Kidney glomerular epithelial cell (primary cell): Measurements from ENCODE around the gene FAM193B.

Source experiments
- DNase-seq: peaks from one replicate; lab custom pipeline; 2025; lab: John Stamatoyannopoulos, UW

Gene FAM193B

DNA sequence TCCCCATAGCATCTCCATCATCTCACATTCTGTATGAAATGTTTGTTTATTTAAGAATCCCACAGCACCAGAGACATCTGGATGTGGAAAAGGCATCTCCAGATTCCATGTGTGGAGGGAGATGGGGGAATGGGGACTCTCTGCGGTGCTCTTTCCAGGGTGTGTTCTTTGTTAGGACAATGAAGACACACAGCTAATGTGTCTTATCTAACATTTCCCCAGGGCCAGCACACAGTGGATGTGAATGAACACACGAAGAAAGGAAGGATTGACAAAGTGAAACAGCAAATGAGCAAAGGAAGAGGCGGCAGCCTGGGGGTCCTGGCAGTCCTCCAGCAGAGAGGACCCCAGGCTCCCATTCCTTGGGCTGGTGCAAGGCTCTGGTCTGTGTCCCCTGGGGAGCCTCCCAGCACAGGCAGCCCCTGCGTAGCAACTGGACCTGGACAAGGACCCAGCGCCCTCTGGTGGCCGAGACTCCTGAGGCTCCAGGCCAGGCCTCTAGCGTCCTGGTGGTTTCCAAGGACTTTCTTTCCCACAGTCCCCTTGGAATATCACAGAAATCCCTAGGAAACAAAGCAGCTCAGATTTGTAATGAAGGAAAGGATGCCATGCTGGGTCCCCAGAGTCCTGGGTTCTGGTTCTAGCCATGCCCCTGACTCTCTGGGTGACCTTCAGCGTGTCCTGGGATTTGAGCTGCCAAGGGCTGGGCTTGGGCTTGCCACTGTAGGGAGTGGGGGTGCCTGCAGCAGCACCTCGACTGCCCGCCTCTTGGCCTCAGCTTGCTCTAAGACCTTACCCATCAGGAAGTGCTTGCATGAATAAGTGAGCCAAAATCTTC, 53.5 kb downstream of the FAM193B start:
- peak; percentile 22 for DNase-seq

- DNase-seq = no peak
Measured at GRCh38 chr5:177499842-177500241, 54.5 kb downstream of the FAM193B start.

DNA sequence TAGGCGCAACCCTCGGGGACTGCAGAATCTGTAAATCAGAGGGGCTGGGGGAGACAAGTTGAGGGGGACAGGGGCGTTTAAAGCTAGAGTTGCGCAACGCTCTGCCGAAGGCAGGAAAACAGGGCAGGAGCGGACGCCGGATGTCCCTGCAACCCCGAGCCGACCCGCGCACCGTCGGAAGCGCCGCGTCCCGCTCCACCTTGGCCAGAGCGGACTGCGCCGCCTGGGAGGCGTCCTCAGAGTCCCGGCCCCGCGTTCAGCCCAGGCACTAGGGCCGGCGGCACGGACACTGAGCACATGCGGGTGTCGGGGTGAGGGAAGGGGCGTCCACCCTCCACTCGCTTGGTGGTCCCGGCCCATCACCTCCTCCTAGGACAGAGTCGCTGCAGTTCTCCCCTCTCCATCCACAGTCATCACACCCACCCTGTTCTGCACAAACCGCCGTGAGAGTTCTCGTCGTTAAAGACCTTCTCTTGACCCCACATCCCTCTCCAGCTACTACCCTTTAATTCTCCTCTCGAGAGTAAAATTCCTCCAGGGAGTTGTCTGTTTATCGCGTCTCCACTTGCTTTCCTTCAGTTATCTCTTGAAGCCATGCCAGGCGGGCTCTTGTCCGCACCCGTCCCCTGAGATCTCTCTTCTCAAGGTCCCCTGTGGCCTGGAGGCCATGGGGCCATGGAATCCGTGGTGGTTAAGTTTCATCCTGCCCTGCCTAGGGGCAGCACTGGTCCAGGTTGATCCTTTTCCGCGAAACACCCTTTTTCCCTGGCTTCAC, 56.2 kb downstream of the FAM193B start:
- DNase-seq = no peak

GRCh38 chr5:177497292-177498012, 56.9 kb downstream of the FAM193B start, which contains the start of gene PDLIM7:
Gene PDLIM7 (minus strand): TSS chr5:177497604. CDS start chr5:177496512, 1,092 bp downstream.
- peak; percentile 97 for DNase-seq

- peak; percentile 77 for DNase-seq
Measured at GRCh38 chr5:177496727-177497291, 57.6 kb downstream of the FAM193B start.

- peak; percentile 66 for DNase-seq
Measured at GRCh38 chr5:177496070-177496726, 58.2 kb downstream of the FAM193B start.

DNA sequence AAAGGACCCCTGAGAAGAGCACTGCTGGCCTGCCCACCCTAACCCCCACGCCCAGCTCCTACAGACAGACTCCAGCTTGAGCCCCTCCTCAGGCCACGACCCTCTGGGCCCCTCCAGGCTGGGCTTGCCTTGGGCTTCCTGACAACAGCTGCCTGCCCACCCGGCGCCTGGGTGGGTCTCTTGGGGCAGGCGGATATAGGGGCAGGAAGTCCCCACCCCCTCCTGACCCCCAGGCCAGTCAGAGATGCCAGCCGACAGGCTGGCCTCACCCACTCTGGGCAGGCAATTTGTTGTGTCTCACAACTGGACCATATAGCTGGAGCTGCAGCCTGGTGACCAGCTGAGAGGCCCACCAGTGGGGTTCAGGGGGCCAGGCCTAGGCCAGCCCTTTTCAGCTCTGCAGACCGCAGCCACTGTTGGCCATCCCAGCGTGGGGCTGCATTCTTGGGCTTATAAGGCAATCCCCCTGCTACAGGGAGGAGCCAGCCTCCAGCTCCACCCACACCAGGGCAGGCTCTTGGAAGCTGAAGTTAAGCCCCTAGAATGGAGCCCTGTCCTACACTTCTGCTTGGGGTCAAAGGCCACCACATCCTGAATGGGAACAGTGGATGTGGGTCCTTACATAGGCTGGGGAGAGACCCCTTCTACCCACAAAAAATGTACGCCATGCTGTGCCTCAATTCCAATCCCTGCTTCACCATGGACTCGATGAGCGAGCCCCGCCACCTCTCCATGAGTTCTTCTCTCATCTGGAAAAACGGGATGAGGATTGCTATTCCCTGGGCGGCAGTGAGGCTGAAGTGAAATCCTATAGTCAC, 58.9 kb downstream of the FAM193B start:
- peak; percentile 64 for DNase-seq

- peak; percentile 94 for DNase-seq
Measured at GRCh38 chr5:177494346-177495195, 59.8 kb downstream of the FAM193B start.

- DNase-seq = no peak
Measured at GRCh38 chr5:177493795-177494345, 60.5 kb downstream of the FAM193B start.

GRCh38 chr5:177492841-177493240, 61.5 kb downstream of the FAM193B start:
- DNase-seq = no peak

DNA sequence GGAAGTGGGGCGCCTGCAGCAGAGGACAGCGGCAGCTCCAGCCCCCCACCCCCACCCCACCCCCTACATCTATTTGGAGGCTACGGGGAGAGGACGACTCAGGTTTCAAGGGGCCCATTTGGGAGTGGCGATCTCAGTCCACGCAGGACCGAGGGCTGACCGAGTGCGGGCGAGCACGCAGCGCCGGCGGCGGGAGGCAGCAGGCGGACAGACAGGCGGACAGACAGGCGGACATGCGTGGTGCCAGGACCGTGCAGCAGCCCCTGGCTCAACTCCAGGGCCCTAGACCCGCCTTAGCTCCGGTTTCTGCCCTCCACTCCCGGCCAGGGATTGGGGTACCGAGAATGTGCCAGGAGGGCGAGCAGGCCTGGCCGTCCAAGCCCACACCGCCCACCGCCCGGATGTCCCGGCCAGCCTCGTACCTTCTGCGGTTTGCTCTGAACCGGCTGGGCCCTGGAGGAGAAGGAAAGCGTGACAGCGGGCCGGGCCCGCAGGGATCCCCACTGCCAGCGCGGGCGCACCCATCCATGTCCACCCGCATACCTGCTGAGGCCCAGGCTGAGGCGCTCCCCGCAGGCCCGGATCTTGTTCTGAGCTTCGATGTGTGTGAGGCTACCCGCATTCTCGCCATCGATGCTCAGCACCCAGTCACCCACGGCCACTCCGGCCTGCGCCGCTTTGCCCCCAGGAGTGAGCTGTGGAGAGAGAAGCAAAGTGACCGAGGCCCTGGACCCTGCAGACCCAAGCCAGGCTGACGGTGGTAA, 62.2 kb downstream of the FAM193B start:
- no peak for DNase-seq

DNA sequence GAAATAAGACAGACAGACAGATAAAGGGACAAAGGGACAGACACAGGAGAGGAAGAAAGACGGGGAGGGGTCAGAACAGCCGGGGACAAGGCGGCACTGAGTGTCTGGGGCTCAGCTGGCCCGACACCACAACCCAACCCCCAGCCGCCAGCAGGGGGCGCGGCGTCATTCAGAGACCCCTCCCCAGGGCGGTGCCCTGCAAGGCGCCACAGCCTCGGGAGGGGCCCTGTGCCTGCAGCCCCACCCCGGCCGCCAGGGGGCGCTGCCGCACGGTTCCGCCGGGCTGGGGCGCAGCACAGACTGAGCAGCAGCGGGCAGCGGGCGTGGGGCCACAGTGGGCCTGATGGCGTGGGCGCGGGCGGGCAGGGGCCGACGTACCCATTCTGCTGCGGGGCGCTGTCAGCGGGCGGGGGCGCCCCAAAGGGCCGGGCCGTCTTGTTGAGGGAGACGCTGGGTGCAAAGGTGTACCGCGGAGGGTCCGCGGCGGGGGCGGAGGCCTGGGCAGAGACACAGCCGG, 62.9 kb downstream of the FAM193B start:
- no peak for DNase-seq

GRCh38 chr5:177490992-177491391, 63.4 kb downstream of the FAM193B start:
- DNase-seq = no peak

- no peak for DNase-seq
Measured at GRCh38 chr5:177490311-177490991, 63.9 kb downstream of the FAM193B start.

GRCh38 chr5:177489119-177489716, 65.1 kb downstream of the FAM193B start:
- no peak for DNase-seq

- DNase-seq = no peak
Measured at GRCh38 chr5:177487975-177488374, 66.4 kb downstream of the FAM193B start.

DNA sequence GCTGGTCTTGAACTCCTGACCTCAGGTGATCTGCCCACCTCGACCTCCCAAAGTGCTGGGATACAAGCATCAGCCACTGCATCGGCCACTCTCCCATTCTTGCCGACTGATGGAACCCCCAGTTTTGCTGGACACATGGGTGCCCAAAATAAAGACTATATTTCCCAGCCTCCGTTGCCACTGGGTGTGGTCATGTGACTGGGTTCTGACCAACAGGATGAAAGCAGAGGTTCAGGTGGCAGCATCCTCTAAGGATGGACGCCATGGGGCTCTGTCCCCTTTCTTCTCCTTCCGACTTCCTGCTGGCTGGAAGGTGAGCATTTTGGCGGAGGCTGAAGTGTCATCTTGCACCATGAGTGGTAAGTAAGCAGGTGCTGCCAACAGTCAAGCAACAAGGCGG, 67.2 kb downstream of the FAM193B start:
- no peak for DNase-seq
